22Rv1 (cell line): ENCODE measurements around the gene PPARD.

ENCODE experiments used
- CTCF ChIP-seq: fragments of 450-650 bp; IDR thresholded peaks from 2 replicates; pipeline ENCODE4 v1.5.1; 2017; ENCODE audit warnings: mild to moderate bottlenecking
- ZFX ChIP-seq: fragments of 450-650 bp; IDR thresholded peaks from 2 replicates; pipeline ENCODE4 v1.6.1; 2017; ENCODE audit warnings: antibody characterized with exemption, borderline replicate concordance

- TF ChIP-seq CTCF (no peak), ZFX (no peak)
Observed at GRCh38 chr6:35309611-35310264, 32.6 kb upstream of the PPARD start.
